Coronary artery (tissue), 2 donors: Measurements from ENCODE around the gene HEATR1.
A peak's percentile ranks its signal among the peaks of the same experiment; 100 is the strongest.

Experiments used
- DNase-seq: peaks from one replicate; pipeline ENCODE4 v3.0.0-alpha.2; 2017; ENCODE audit warnings: low spot score
- H3K27ac ChIP-seq, 2 donors: fragments of 200-600 bp; sonication (generic); one replicate each; pipeline ENCODE4 v1.5.1; 2016 to 2019
- H3K4me3 ChIP-seq: fragments of 200-600 bp; sonication (generic); 2 replicates; pipeline ENCODE4 v1.5.1; 2016; ENCODE audit warnings: mild to moderate bottlenecking, moderate library complexity
- TF ChIP-seq, protein P1 (sequence below): fragments of 200-600 bp; sonication (generic); IDR thresholded peaks from one replicate; pipeline ENCODE4 v1.5.1; 2019; ENCODE audit warnings: antibody characterized with exemption

The HEATR1 gene

DNA sequence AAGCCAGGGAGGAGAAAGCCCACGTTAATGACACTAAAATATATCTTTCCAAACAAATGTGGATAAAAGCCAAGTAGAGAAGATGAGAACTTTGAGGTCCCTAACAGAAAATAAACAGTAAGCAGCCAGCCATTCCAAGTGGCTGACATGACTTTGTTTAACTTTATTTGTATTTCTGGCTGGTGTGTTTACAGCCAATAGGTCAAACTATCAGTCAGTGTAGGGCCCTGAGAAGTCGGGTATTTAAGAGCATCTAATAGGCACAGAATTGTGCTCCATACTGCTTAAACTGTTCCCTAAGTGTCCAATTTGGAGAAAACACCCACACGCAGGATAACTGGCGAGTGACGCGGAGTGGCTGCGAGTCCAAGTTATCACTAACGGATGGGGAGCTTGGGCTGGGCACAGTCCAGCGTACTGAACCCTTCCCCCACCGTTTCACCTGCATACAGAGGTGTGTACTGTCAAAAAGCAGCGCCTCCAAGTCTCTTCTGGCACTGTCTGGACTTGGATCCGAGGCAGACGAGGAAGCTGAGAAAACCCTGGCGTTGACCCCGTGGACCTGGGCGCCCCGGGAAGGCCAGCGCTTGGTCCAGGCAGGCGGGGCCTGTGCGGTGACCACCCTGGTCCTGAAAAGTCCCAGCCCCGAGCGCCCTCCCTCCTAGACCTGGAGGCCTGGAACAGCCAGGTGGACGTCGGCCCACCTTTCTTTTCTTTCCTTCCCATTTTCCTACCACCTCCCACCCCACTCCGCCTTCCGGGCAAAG is 81.2 kb downstream of the HEATR1 start:
- DNase-seq, result no peak
- TF ChIP-seq, protein P1, sequence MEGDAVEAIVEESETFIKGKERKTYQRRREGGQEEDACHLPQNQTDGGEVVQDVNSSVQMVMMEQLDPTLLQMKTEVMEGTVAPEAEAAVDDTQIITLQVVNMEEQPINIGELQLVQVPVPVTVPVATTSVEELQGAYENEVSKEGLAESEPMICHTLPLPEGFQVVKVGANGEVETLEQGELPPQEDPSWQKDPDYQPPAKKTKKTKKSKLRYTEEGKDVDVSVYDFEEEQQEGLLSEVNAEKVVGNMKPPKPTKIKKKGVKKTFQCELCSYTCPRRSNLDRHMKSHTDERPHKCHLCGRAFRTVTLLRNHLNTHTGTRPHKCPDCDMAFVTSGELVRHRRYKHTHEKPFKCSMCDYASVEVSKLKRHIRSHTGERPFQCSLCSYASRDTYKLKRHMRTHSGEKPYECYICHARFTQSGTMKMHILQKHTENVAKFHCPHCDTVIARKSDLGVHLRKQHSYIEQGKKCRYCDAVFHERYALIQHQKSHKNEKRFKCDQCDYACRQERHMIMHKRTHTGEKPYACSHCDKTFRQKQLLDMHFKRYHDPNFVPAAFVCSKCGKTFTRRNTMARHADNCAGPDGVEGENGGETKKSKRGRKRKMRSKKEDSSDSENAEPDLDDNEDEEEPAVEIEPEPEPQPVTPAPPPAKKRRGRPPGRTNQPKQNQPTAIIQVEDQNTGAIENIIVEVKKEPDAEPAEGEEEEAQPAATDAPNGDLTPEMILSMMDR, result no peak
- Histone ChIP-seq H3K27ac (peak overlapping the region; percentile 89 to 96), H3K4me3 (peak overlapping the region; percentile 96)

- TF ChIP-seq, protein P1, result no peak
- H3K4me3 ChIP-seq, result no peak overlapping the region
- peak overlapping the region in 1 of 2 donors; percentile 28 for H3K27ac ChIP-seq
- DNase-seq, result no peak
Measured at GRCh38 chr1:236520445-236521005, 83.8 kb downstream of the HEATR1 start.

DNA sequence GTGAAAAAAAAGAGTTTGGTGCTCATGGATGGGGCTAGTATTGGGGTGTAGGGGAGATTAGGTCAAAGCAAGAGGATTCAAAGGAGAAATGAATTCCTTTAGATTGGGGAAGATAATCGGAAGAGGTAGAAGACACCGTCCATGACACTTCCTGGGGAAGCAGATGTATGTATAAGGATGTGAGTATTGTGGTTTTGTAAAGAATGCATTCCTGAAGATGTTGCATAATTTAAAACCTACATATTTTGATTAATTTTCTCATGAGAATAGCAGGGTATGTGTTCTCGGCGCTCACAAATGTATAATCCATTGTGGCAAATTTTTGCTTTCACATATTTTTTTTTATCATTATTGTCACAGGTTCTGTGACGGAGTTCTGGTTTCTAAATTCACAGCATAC is 86.0 kb downstream of the HEATR1 start:
- TF ChIP-seq, protein P1, result no peak
- Histone ChIP-seq H3K4me3 (no peak overlapping the region), H3K27ac (no peak overlapping the region)
- no peak for DNase-seq

- no peak for DNase-seq
- Histone ChIP-seq H3K27ac (peak overlapping the region in 1 of 2 donors; percentile 35), H3K4me3 (no peak overlapping the region)
- TF ChIP-seq, protein P1, result no peak
Measured at GRCh38 chr1:236516929-236517704, 87.2 kb downstream of the HEATR1 start.

GRCh38 chr1:236515443-236515958 is 88.8 kb downstream of the HEATR1 start:
- DNase-seq, result no peak
- Histone ChIP-seq H3K27ac (peak overlapping the region in 1 of 2 donors; percentile 73), H3K4me3 (no peak overlapping the region)
- TF ChIP-seq, protein P1, result no peak

- TF ChIP-seq, protein P1, result no peak
- no peak for DNase-seq
- no peak overlapping the region for H3K4me3 ChIP-seq
- peak overlapping the region; percentile 14 to 73 for H3K27ac ChIP-seq
Measured at GRCh38 chr1:236514703-236515442, 89.4 kb downstream of the HEATR1 start.
